IPS-15b (cell line): ENCODE measurements around the gene DEPDC1.

ENCODE experiments used
- H3K27me3 ChIP-seq: one replicate; pipeline ENCODE4 v1.6.1; 2013; ENCODE audit warnings: low read length; ENCODE audit not compliant: control insufficient read depth, insufficient read depth
- H3K36me3 ChIP-seq: one replicate; pipeline ENCODE4 v1.6.1; 2013; ENCODE audit warnings: low read length; ENCODE audit not compliant: control insufficient read depth, insufficient read depth
- H3K4me1 ChIP-seq: one replicate; pipeline ENCODE4 v1.6.1; 2013; ENCODE audit warnings: mild to moderate bottlenecking, low read length; ENCODE audit not compliant: control insufficient read depth, insufficient read depth
- H3K4me3 ChIP-seq: one replicate; pipeline ENCODE4 v1.5.1; 2013; ENCODE audit warnings: low read depth, low read length
- H3K9ac ChIP-seq: one replicate; pipeline ENCODE4 v1.6.1; 2013; ENCODE audit warnings: low read depth, mild to moderate bottlenecking, low read length
- H3K9me3 ChIP-seq: one replicate; pipeline ENCODE4 v1.6.1; 2013; ENCODE audit warnings: mild to moderate bottlenecking, low read length; ENCODE audit not compliant: control insufficient read depth, insufficient read depth

DEPDC1 gene

GRCh38 chr1:68473060-68473459, 23.8 kb downstream of the DEPDC1 start:
- Histone ChIP-seq H3K36me3 (peaks cover 3% of the 10 kb centered on the region), H3K27me3 (no peaks in the 10 kb centered on the region), H3K4me1 (no peaks in the 10 kb centered on the region)

GRCh38 chr1:68470388-68470970, 26.4 kb downstream of the DEPDC1 start:
- Histone ChIP-seq H3K4me1 (no peaks in the 10 kb centered on the region), H3K27me3 (no peaks in the 10 kb centered on the region), H3K9ac (no peak overlapping the region), H3K36me3 (no peaks in the 10 kb centered on the region), H3K9me3 (no peaks in the 10 kb centered on the region), H3K4me3 (no peak overlapping the region)

More at GRCh38 chr1:68473060-68473459, 23.8 kb downstream of the DEPDC1 start:
- Histone ChIP-seq H3K4me3 (no peak overlapping the region), H3K9me3 (no peaks in the 10 kb centered on the region), H3K9ac (no peak overlapping the region)

GRCh38 chr1:68464891-68465290, 32.0 kb downstream of the DEPDC1 start:
- no peak overlapping the region for H3K4me3 ChIP-seq

GRCh38 chr1:68460935-68461334, 35.9 kb downstream of the DEPDC1 start:
- H3K9ac ChIP-seq = no peak overlapping the region
- peaks cover 6% of the 10 kb centered on the region for H3K4me1 ChIP-seq
- no peaks in the 10 kb centered on the region for H3K27me3 ChIP-seq
- H3K4me3 ChIP-seq = no peak overlapping the region
- no peaks in the 10 kb centered on the region for H3K9me3 ChIP-seq
- no peaks in the 10 kb centered on the region for H3K36me3 ChIP-seq

More at GRCh38 chr1:68464891-68465290, 32.0 kb downstream of the DEPDC1 start:
- H3K9me3 ChIP-seq = no peaks in the 10 kb centered on the region
- no peaks in the 10 kb centered on the region for H3K36me3 ChIP-seq
- H3K4me1 ChIP-seq = peaks cover 6% of the 10 kb centered on the region
- H3K27me3 ChIP-seq = no peaks in the 10 kb centered on the region
- no peak overlapping the region for H3K9ac ChIP-seq

GRCh38 chr1:68459796-68460195, 37.1 kb downstream of the DEPDC1 start:
- Histone ChIP-seq H3K4me3 (no peak overlapping the region), H3K36me3 (no peaks in the 10 kb centered on the region), H3K9me3 (no peaks in the 10 kb centered on the region), H3K4me1 (peaks cover 3% of the 10 kb centered on the region), H3K9ac (no peak overlapping the region), H3K27me3 (no peaks in the 10 kb centered on the region)

GRCh38 chr1:68459091-68459490, 37.8 kb downstream of the DEPDC1 start:
- Histone ChIP-seq H3K4me3 (no peak overlapping the region), H3K9ac (no peak overlapping the region), H3K36me3 (no peaks in the 10 kb centered on the region), H3K9me3 (no peaks in the 10 kb centered on the region), H3K27me3 (no peaks in the 10 kb centered on the region), H3K4me1 (no peaks in the 10 kb centered on the region)

GRCh38 chr1:68456202-68456601, 40.7 kb downstream of the DEPDC1 start:
- Histone ChIP-seq H3K9me3 (no peaks in the 10 kb centered on the region), H3K4me1 (no peaks in the 10 kb centered on the region), H3K4me3 (no peak overlapping the region)

GRCh38 chr1:68454534-68454933, 42.3 kb downstream of the DEPDC1 start:
- Histone ChIP-seq H3K4me1 (no peaks in the 10 kb centered on the region), H3K4me3 (no peak overlapping the region), H3K9me3 (no peaks in the 10 kb centered on the region), H3K9ac (no peak overlapping the region), H3K36me3 (no peaks in the 10 kb centered on the region), H3K27me3 (no peaks in the 10 kb centered on the region)

More at GRCh38 chr1:68456202-68456601, 40.7 kb downstream of the DEPDC1 start:
- no peaks in the 10 kb centered on the region for H3K27me3 ChIP-seq
- no peaks in the 10 kb centered on the region for H3K36me3 ChIP-seq
- H3K9ac ChIP-seq = no peak overlapping the region

GRCh38 chr1:68453060-68453670, 43.7 kb downstream of the DEPDC1 start:
- Histone ChIP-seq H3K9me3 (no peaks in the 10 kb centered on the region), H3K4me1 (peaks cover 3% of the 10 kb centered on the region), H3K36me3 (no peaks in the 10 kb centered on the region), H3K9ac (no peak overlapping the region), H3K4me3 (no peak overlapping the region), H3K27me3 (no peaks in the 10 kb centered on the region)

GRCh38 chr1:68449901-68450300, 47.0 kb downstream of the DEPDC1 start, which contains the start of gene RPE65:
RPE65 (minus strand) TSS chr1:68449954; CDS start chr1:68449905, 49 bp downstream.
- Histone ChIP-seq H3K9me3 (no peaks in the 10 kb centered on the region), H3K4me3 (no peak within 1 kb of the TSS), H3K27me3 (no peaks in the 10 kb centered on the region), H3K9ac (no peak within 1 kb of the TSS), H3K4me1 (peaks cover 3% of the 10 kb centered on the region), H3K36me3 (no peaks in the 10 kb centered on the region)

- H3K9me3 ChIP-seq = no peaks in the 10 kb centered on the region
- no peak overlapping the region for H3K4me3 ChIP-seq
- no peaks in the 10 kb centered on the region for H3K36me3 ChIP-seq
- no peak overlapping the region for H3K9ac ChIP-seq
- peaks cover 3% of the 10 kb centered on the region for H3K4me1 ChIP-seq
- H3K27me3 ChIP-seq = no peaks in the 10 kb centered on the region
Observed at GRCh38 chr1:68448365-68448764, 48.5 kb downstream of the DEPDC1 start.

GRCh38 chr1:68445709-68446108, 51.2 kb downstream of the DEPDC1 start:
- H3K9ac ChIP-seq = no peak overlapping the region
- peaks cover 3% of the 10 kb centered on the region for H3K4me1 ChIP-seq
- H3K36me3 ChIP-seq = no peaks in the 10 kb centered on the region
- H3K27me3 ChIP-seq = no peaks in the 10 kb centered on the region
- no peak overlapping the region for H3K4me3 ChIP-seq
- H3K9me3 ChIP-seq = no peaks in the 10 kb centered on the region
